GM12874 (cell line): ENCODE results near the gene HORMAD2.

Experiments
- TF ChIP-seq, protein P1 (sequence below): IDR thresholded peaks from 2 replicates; pipeline ENCODE4 v1.5.1; 2011; ENCODE audit warnings: low read depth, mild to moderate bottlenecking, control low read depth, low read length, moderate library complexity; ENCODE audit not compliant: insufficient read depth

The HORMAD2 gene

DNA sequence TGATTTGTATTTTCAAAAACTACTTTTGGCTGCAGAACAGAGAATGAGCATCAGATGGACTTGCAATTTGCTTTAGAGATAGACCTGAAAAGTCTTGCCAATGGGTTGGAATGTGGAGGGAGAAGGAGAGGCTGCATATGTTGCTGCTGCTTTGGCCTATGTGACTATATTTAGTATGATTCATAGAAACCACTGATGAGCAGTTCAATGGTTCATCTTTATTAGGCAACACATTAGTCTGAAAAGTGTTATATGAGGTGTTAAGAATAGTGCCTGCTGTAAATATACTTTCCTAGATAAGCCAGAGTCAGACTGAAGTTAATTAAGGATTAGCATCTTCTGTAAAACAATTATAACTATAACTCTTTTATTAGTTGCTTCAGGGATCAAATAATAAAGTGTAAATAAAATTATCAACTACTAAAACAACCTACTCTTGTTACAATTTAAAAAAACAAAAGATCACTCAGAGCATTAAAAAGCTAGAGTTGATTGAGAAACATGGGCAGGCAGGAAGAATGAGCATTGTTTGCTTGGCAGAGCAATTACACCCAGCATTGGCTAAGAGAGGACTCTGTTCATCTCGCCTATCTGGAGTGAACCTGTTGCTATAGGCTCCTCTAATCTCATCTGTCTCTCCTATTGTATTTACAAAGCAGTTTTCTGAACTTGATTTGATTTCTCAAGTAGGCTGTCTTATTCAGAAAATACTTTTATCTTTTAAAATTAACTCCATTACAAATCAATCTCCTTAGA is 36.3 kb downstream of the HORMAD2 start:
- TF ChIP-seq, protein P1, sequence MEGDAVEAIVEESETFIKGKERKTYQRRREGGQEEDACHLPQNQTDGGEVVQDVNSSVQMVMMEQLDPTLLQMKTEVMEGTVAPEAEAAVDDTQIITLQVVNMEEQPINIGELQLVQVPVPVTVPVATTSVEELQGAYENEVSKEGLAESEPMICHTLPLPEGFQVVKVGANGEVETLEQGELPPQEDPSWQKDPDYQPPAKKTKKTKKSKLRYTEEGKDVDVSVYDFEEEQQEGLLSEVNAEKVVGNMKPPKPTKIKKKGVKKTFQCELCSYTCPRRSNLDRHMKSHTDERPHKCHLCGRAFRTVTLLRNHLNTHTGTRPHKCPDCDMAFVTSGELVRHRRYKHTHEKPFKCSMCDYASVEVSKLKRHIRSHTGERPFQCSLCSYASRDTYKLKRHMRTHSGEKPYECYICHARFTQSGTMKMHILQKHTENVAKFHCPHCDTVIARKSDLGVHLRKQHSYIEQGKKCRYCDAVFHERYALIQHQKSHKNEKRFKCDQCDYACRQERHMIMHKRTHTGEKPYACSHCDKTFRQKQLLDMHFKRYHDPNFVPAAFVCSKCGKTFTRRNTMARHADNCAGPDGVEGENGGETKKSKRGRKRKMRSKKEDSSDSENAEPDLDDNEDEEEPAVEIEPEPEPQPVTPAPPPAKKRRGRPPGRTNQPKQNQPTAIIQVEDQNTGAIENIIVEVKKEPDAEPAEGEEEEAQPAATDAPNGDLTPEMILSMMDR, result no peak

DNA sequence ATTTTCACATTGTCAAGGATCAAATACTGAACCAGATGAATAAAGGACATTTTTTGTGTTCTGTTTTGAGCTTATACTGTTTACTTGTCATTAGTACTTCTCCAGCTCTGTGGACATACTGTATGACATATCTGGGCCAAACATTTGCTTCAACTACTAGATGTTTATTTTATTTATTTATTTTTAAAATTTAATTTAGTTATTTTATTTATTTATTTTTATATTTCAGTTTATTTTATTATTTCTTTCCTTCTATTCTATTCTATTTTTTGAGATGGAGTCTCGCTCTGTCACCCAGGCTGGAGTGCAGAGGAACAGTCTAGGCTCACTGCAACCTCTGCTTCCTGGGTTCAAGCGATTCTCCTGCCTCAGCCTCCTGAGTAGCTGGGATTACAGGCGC is 37.0 kb downstream of the HORMAD2 start:
- TF ChIP-seq, protein P1, result no peak

DNA sequence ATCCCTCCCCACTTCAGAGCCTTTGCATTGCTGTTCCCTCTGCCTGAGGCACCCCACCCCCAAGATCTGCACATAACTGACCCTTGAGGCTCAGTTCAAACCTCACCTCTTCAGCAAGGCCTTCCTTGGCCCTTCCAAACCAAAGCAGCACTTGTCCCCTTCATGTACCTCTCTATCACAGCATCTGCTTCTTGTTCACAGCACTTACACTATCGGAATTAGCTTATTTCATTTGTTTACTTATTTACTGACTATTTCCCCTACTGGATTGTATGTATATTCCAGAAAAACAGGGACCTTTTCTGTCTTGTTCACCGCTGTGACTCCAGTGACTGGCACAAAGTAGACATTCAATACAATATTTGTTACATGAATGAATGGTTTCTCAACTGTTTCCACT is 38.0 kb downstream of the HORMAD2 start:
- TF ChIP-seq, protein P1, result no peak

DNA sequence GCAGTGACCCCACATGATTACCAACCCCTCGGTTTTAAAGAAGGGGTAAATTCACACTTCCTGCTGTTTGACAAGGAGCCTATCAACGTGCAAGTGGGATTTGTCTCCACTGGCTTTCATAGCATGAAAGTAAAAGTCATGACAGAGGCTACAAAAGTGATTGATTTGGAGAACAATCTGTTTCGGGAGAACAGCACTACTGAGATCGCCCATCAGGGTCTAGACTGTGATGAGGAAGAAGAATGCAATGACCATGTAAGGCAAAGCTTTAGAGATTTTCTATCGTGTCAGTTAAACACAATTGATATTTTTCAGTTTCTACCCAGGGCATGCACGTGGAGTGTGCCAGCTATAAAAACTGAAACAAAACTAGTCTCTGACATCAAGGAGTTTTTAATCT is 41.7 kb downstream of the HORMAD2 start:
- TF ChIP-seq, protein P1, result no peak

DNA sequence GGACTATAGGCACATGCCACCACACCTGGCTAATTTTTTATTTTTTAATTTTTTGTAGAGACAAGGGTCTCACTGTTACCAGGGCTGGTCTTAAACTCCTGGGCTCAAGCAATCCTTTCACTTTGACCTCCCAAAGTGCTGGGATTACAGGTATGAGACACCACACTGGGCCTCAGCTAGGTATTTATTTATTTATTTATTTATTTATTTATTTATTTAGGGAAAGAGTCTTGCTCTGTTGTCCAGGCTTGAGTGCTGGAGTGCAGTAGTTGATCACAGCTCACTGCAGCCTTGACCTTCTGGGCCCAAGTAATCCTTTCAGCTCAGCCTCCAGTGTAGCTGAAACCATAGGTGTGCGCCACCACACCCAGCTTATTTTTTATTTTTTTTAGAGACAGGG is 43.2 kb downstream of the HORMAD2 start:
- TF ChIP-seq, protein P1, result no peak

DNA sequence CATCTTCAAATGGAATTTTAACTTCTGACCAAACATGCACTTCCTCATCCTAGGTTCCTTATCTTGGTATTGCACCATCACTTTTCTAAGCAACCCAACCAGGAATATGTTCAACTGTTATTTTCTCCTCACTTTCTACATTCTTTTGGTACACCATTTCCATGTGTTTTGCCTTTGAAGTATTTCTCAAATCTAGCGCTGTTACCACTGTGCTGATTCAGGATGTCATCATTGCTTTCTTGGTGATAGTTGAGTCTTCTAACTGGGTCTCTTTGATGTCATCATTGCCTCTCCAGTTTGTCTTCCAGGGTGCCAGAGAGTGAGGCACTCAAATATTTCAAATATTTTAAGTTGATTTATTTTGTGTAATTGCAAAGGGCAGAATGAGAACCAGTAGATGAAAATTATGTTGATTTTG is 47.5 kb downstream of the HORMAD2 start:
- TF ChIP-seq, protein P1, result no peak

DNA sequence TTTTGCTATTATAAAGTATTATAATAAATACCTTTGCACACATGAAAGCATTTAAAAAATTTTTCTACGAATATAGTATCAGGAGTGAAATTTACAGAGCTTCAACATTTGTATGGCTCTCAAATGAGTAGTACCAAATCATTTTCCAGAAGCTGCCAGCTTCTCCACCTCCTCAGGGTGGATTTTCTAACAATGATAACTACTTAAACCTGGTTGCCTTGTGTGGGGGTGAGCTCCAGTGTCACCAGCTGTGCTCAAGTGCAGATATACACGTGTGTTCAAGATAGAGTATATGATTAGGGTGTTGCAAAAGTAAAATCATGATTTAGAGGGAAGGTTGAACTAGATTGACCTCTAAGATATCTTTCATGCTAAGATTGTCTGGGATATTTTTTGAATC is 48.2 kb downstream of the HORMAD2 start:
- TF ChIP-seq, protein P1, result no peak

DNA sequence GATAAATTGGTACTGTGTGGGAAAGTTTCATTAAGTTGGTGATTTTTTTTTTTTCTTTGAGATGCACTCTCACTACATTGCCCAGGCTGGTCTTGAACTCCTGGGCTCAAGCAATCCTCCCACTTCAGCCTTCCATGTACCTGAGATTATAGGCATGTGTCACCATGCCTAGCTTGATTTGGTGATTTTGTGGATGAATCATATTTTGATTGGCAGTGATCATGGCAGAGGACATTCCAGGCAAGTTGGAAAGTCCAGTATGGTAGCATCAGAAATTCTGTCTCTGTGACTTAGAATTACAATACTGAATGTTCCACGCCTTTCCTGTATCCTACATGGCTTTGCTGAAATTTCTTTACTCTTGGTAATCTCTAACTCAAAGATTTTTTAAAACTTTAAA is 49.4 kb downstream of the HORMAD2 start:
- TF ChIP-seq, protein P1, result no peak
